ENCODE results near the gene M1AP. TPM values are rescaled to one million over a fixed set of nuclear protein-coding genes. Genes with fewer than 3 reads are reported as not detected.

The M1AP gene
- total and polyA plus RNA-seq, 2 of the 8 experiments (the other 6 are each of a cell fraction or from before 2014, with no cell fraction given) = 4.8 TPM

- no peak overlapping the region for H2AFZ ChIP-seq (ENCODE audit: low read length)
- no peak overlapping the region for H3K4ac ChIP-seq (replicated peaks; ENCODE audit: insufficient read length, low read depth, low read length)
- no peaks in the 10 kb centered on the region for H3K27me3 ChIP-seq (replicated peaks in 1 of 4; ENCODE audit: control insufficient read depth in 3 of 4, extremely low read depth in 1 of 4, insufficient read depth in 3 of 4, low read length in 3 of 4)
- H4K8ac ChIP-seq (ENCODE audit: extremely low read depth, insufficient read depth, low read length) = no peak overlapping the region
- H3K23me2 ChIP-seq (ENCODE audit: low read depth, low read length) = no peaks in the 10 kb centered on the region
- H3K27ac ChIP-seq (ENCODE audit: low read depth, low read length) = no peak overlapping the region
- H2BK15ac ChIP-seq (ENCODE audit: low read length) = no peak overlapping the region
- no peak overlapping the region for H2BK120ac ChIP-seq (replicated peaks; ENCODE audit: low read depth, low read length)
- no peaks in the 10 kb centered on the region for H3K36me3 ChIP-seq (ENCODE audit: control insufficient read depth in 2 of 4, insufficient read depth in 4 of 4, low read length in 3 of 4)
- H3K23ac ChIP-seq (ENCODE audit: insufficient read length) = no peak overlapping the region
- H2BK5ac ChIP-seq (ENCODE audit: low read depth, low read length) = no peak overlapping the region
- H3K79me1 ChIP-seq (ENCODE audit: low read depth, low read length) = no peaks in the 10 kb centered on the region
- no peak overlapping the region for H3K14ac ChIP-seq (ENCODE audit: insufficient read length)
- no peak overlapping the region for H4K91ac ChIP-seq (replicated peaks; ENCODE audit: insufficient read length, low read length)
- CTCF ChIA-PET (ENCODE audit: partially characterized antibody) = interaction anchor here (0.8 to 3.4 kb wide), 14 partner anchors 9 to 296 kb away, joined by 3 to 38 read pairs (median 4); no protein-coding TSS in a partner anchor
- no peaks in the 10 kb centered on the region for H4K20me1 ChIP-seq (replicated peaks in 1 of 2; ENCODE audit: control insufficient read depth in 1 of 2, insufficient read depth in 2 of 2, low read length in 2 of 2)
- no peak overlapping the region for H3K9ac ChIP-seq (replicated peaks in 1 of 4; ENCODE audit: extremely low read depth in 1 of 4, low read depth in 3 of 4, low read length in 3 of 4)
- H3K4me2 ChIP-seq (ENCODE audit: insufficient read depth in 1 of 2, low read depth in 2 of 2, low read length in 2 of 2) = no peak overlapping the region
- H3K18ac ChIP-seq (ENCODE audit: extremely low read depth, low read length) = no peak overlapping the region
- DNase-seq (ENCODE audit: low read depth in 1 of 2, low spot score in 2 of 2) = no peak
- H3K4me1 ChIP-seq (replicated peaks in 1 of 4; ENCODE audit: control insufficient read depth in 3 of 4, insufficient read depth in 4 of 4, low read length in 3 of 4) = no peaks in the 10 kb centered on the region
- POLR2A ChIA-PET (ENCODE audit: partially characterized antibody) = interaction anchor here (1.5 kb wide), 1 partner anchor 196 kb away, joined by 3 read pairs; no protein-coding TSS in a partner anchor
- no peak overlapping the region for H3K4me3 ChIP-seq (ENCODE audit: extremely low read depth in 1 of 4, insufficient read depth in 2 of 4, low read depth in 3 of 4, low read length in 4 of 4)
- WGBS, 2 experiments (ENCODE audit: extremely low coverage in 1 of 2, insufficient coverage in 1 of 2, insufficient read length in 1 of 2, insufficient replicate concordance in 2 of 2, low coverage in 1 of 2, low lambda C conversion rate in 2 of 2, missing lambda C conversion rate in 1 of 2) = 100% methylated on average over 1 of the region's 1 CpG; no CpG with 5 or more reads in 1 of the 2 experiments
- H3K79me2 ChIP-seq (ENCODE audit: control insufficient read depth in 1 of 2, insufficient read depth in 2 of 2, low read length in 2 of 2) = no peaks in the 10 kb centered on the region
- no peak for FAIRE-seq
- H3K9me3 ChIP-seq (ENCODE audit: insufficient read depth in 2 of 2, low read depth in 1 of 2, low read length in 1 of 2) = no peaks in the 10 kb centered on the region
- H2BK12ac ChIP-seq (ENCODE audit: low read depth, low read length) = no peak overlapping the region
- H2BK20ac ChIP-seq (ENCODE audit: low read length) = no peak overlapping the region
- no peak overlapping the region for H2AK5ac ChIP-seq (ENCODE audit: low read depth, low read length)
- H3K56ac ChIP-seq (replicated peaks; ENCODE audit: insufficient read length, low read depth, low read length) = no peak overlapping the region
- H4K5ac ChIP-seq (ENCODE audit: insufficient read length, low read depth, low read length) = no peak overlapping the region
- TF ChIP-seq ZNF274 (IDR thresholded peaks at IDR 0.05; ENCODE audit: borderline replicate concordance, extremely low read depth, low read length) (no peak), YY1 (IDR thresholded peaks at IDR 0.05; ENCODE audit: low read depth, low read length) (no peak), SUZ12 (IDR thresholded peaks at IDR 0.05; ENCODE audit: low read length) (no peak), TAF1 (IDR thresholded peaks at IDR 0.05; ENCODE audit: low read depth, low read length) (no peak), USF2 (IDR thresholded peaks at IDR 0.05; ENCODE audit: low read length) (no peak), ATF2 (IDR thresholded peaks at IDR 0.05; ENCODE audit: low read length) (no peak), TAF7 (optimal IDR thresholded peaks at IDR 0.05; ENCODE audit: borderline replicate concordance, low read depth, low read length) (no peak), SP2 (IDR thresholded peaks at IDR 0.05; ENCODE audit: low read length) (no peak), ASH2L (IDR thresholded peaks at IDR 0.05; ENCODE audit: low read length) (no peak), FOSL1 (IDR thresholded peaks at IDR 0.05; ENCODE audit: insufficient read depth, low read depth, low read length) (no peak), RFX5 (IDR thresholded peaks at IDR 0.05; ENCODE audit: borderline replicate concordance, low read depth, low read length) (no peak), RXRA (IDR thresholded peaks at IDR 0.05; ENCODE audit: insufficient read depth, low read depth, low read length) (no peak)
These were observed 40.8 kb upstream of the M1AP start for GRCh38 chr2:74688881-74689280.
